ENCODE data around the gene ST14. TPM values are rescaled to one million over a fixed set of nuclear protein-coding genes. Genes with fewer than 3 reads are reported as not detected.

The ST14 gene
- polyA plus RNA-seq, 1 donor (not counting 4 experiments of a cell fraction or from before 2014, with no cell fraction given), result 45.8 TPM

DNA sequence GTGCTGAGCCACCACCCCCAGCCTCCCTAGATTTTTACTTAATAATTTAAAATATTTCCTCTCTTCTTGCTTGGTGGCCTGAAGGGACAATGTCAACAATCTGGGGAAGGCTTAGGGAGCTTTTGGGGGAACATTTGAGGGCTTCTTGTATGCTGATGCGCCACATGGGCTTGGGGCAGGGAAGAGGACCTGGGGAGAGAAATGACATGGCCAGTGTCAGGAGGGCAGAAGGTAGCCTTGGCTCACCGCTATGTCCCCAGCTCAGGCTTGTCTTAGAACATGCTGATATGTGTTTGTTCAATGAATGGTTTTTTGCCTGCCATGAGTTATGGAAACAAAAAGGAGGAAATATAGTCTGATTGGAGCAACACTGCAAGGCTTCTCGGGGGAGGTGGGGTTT is 51.6 kb downstream of the ST14 start:
- no peaks in the 10 kb centered on the region for H3K9me3 ChIP-seq (ENCODE audit: control insufficient read depth, low read depth, low read length)
- no peaks in the 10 kb centered on the region for H3K4me1 ChIP-seq (ENCODE audit: control insufficient read depth, extremely low read depth, insufficient read depth, low read length)
- H3K4me3 ChIP-seq (ENCODE audit: control insufficient read depth in 2 of 3, extremely low read depth in 1 of 3, insufficient read depth in 2 of 3, low read depth in 1 of 3, low read length in 3 of 3), result no peak overlapping the region
- H3K79me2 ChIP-seq (ENCODE audit: control insufficient read depth, insufficient read depth, low read length), result no peaks in the 10 kb centered on the region
- H3K9me1 ChIP-seq (ENCODE audit: control insufficient read depth, extremely low read depth, insufficient read depth, low read length), result no peaks in the 10 kb centered on the region
- no peak overlapping the region for H3K27ac ChIP-seq (ENCODE audit: control insufficient read depth, insufficient read depth, low read length)
- H3K27me3 ChIP-seq (ENCODE audit: control insufficient read depth, extremely low read depth, insufficient read depth, low read length), result no peaks in the 10 kb centered on the region
- TF ChIP-seq EZH2 (IDR thresholded peaks at IDR 0.05; ENCODE audit: low read length), result no peak
- no peak for TF ChIP-seq CTCF (optimal IDR thresholded peaks at IDR 0.05 in 1 of 3, IDR thresholded peaks at IDR 0.05 in 1 of 3, conservative IDR thresholded peaks at IDR 0.05 in 1 of 3; ENCODE audit: extremely low read depth in 1 of 3, insufficient read depth in 2 of 3, low read length in 3 of 3)
- peaks cover 7 to 19% of the 10 kb centered on the region in 2 experiments for H3K36me3 ChIP-seq (ENCODE audit: control insufficient read depth in 2 of 2, extremely low read depth in 1 of 2, insufficient read depth in 2 of 2, low read length in 2 of 2)
- dilution Hi-C loops (cut with MboI; ENCODE audit: extremely low pct_ligation_motif_present, low sequenced_read_pairs), result no loop called here
- H2AFZ ChIP-seq (ENCODE audit: control insufficient read depth, low read length), result no peak overlapping the region
- no peak overlapping the region for H3K9ac ChIP-seq (ENCODE audit: control insufficient read depth, extremely low read depth, insufficient read depth, low read length)
- FAIRE-seq (no peak), DNase-seq (ENCODE audit: low read depth, low spot score) (no peak)
- H4K20me1 ChIP-seq (ENCODE audit: control insufficient read depth, extremely low read depth, insufficient read depth, low read length), result no peaks in the 10 kb centered on the region
- H3K4me2 ChIP-seq (ENCODE audit: control insufficient read depth, extremely low read depth, insufficient read depth, low read depth, low read length), result no peak overlapping the region

- Histone ChIP-seq H3K4me2 (ENCODE audit: control insufficient read depth, extremely low read depth, insufficient read depth, low read depth, low read length) (no peak overlapping the region), H3K9ac (ENCODE audit: control insufficient read depth, extremely low read depth, insufficient read depth, low read length) (no peak overlapping the region), H3K27ac (ENCODE audit: control insufficient read depth, insufficient read depth, low read length) (no peak overlapping the region), H3K36me3 (ENCODE audit: control insufficient read depth in 2 of 2, extremely low read depth in 1 of 2, insufficient read depth in 2 of 2, low read length in 2 of 2) (peaks cover 7 to 18% of the 10 kb centered on the region in 2 experiments), H3K9me1 (ENCODE audit: control insufficient read depth, extremely low read depth, insufficient read depth, low read length) (no peaks in the 10 kb centered on the region), H3K4me1 (ENCODE audit: control insufficient read depth, extremely low read depth, insufficient read depth, low read length) (no peaks in the 10 kb centered on the region), H3K79me2 (ENCODE audit: control insufficient read depth, insufficient read depth, low read length) (no peaks in the 10 kb centered on the region), H3K27me3 (ENCODE audit: control insufficient read depth, extremely low read depth, insufficient read depth, low read length) (no peaks in the 10 kb centered on the region), H4K20me1 (ENCODE audit: control insufficient read depth, extremely low read depth, insufficient read depth, low read length) (no peaks in the 10 kb centered on the region), H3K4me3 (ENCODE audit: control insufficient read depth in 2 of 3, extremely low read depth in 1 of 3, insufficient read depth in 2 of 3, low read depth in 1 of 3, low read length in 3 of 3) (no peak overlapping the region), H3K9me3 (ENCODE audit: control insufficient read depth, low read depth, low read length) (no peaks in the 10 kb centered on the region), H2AFZ (ENCODE audit: control insufficient read depth, low read length) (no peak overlapping the region)
- TF ChIP-seq EZH2 (IDR thresholded peaks at IDR 0.05; ENCODE audit: low read length), result no peak
- TF ChIP-seq CTCF (optimal IDR thresholded peaks at IDR 0.05 in 1 of 3, IDR thresholded peaks at IDR 0.05 in 1 of 3, conservative IDR thresholded peaks at IDR 0.05 in 1 of 3; ENCODE audit: extremely low read depth in 1 of 3, insufficient read depth in 2 of 3, low read length in 3 of 3), result no peak
- dilution Hi-C loops (cut with MboI; ENCODE audit: extremely low pct_ligation_motif_present, low sequenced_read_pairs), result no loop called here
- no peak for DNase-seq (ENCODE audit: low read depth, low spot score)
- no peak for FAIRE-seq
These were observed 52.3 kb downstream of the ST14 start for GRCh38 chr11:130211781-130212401.

Measured in keratinocyte (primary cell).